ENCODE results near the gene IL1RL1.

IL1RL1 gene

DNA sequence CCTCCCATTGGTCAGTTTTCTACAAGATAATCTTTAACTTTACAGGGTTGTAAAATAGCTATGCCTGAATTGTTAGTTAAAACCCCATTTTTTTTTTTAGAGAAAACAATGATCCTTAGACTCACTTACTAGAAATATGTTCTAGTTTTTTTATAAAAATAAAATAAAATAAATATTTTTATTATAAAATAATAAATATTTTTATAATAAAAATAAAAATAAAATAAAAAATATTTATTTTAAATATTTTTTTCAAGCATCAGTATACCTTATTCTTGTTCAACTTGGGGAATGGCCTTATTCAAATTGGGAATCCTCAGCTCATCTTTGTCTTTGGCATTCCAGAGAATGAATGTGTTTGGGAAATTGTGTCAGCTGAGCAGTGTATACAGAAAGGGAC is 20.8 kb upstream of the IL1RL1 start:
- no peak overlapping the region for H3K4me3 ChIP-seq (ENCODE audit: control insufficient read depth, low read depth, low read length)
- no peak for DNase-seq (ENCODE audit: low read depth)
- TF ChIP-seq, protein P1, sequence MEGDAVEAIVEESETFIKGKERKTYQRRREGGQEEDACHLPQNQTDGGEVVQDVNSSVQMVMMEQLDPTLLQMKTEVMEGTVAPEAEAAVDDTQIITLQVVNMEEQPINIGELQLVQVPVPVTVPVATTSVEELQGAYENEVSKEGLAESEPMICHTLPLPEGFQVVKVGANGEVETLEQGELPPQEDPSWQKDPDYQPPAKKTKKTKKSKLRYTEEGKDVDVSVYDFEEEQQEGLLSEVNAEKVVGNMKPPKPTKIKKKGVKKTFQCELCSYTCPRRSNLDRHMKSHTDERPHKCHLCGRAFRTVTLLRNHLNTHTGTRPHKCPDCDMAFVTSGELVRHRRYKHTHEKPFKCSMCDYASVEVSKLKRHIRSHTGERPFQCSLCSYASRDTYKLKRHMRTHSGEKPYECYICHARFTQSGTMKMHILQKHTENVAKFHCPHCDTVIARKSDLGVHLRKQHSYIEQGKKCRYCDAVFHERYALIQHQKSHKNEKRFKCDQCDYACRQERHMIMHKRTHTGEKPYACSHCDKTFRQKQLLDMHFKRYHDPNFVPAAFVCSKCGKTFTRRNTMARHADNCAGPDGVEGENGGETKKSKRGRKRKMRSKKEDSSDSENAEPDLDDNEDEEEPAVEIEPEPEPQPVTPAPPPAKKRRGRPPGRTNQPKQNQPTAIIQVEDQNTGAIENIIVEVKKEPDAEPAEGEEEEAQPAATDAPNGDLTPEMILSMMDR (IDR thresholded peaks at IDR 0.05; ENCODE audit: control insufficient read depth, insufficient read depth, low read depth, low read length, missing control alignments) = no peak

GRCh38 chr2:102291319-102292075 is 19.9 kb upstream of the IL1RL1 start:
- DNase-seq (ENCODE audit: low read depth) = no peak
- TF ChIP-seq, protein P1 (IDR thresholded peaks at IDR 0.05; ENCODE audit: control insufficient read depth, insufficient read depth, low read depth, low read length, missing control alignments) = no peak
- no peak overlapping the region for H3K4me3 ChIP-seq (ENCODE audit: control insufficient read depth, low read depth, low read length)

GRCh38 chr2:102294802-102295489 is 16.4 kb upstream of the IL1RL1 start:
- no peak overlapping the region for H3K4me3 ChIP-seq (ENCODE audit: control insufficient read depth, low read depth, low read length)
- DNase-seq (ENCODE audit: low read depth) = no peak
- TF ChIP-seq, protein P1 (IDR thresholded peaks at IDR 0.05; ENCODE audit: control insufficient read depth, insufficient read depth, low read depth, low read length, missing control alignments) = no peak

- H3K4me3 ChIP-seq (ENCODE audit: control insufficient read depth, low read depth, low read length) = no peak overlapping the region
- no peak for DNase-seq (ENCODE audit: low read depth)
- TF ChIP-seq, protein P1 (IDR thresholded peaks at IDR 0.05; ENCODE audit: control insufficient read depth, insufficient read depth, low read depth, low read length, missing control alignments) = no peak
These were observed 15.8 kb upstream of the IL1RL1 start for GRCh38 chr2:102295566-102295965.

GRCh38 chr2:102296449-102296848 is 14.9 kb upstream of the IL1RL1 start:
- DNase-seq (ENCODE audit: low read depth) = no peak
- H3K4me3 ChIP-seq (ENCODE audit: control insufficient read depth, low read depth, low read length) = no peak overlapping the region
- TF ChIP-seq, protein P1 (IDR thresholded peaks at IDR 0.05; ENCODE audit: control insufficient read depth, insufficient read depth, low read depth, low read length, missing control alignments) = no peak

GRCh38 chr2:102297891-102298290 is 13.5 kb upstream of the IL1RL1 start:
- H3K4me3 ChIP-seq (ENCODE audit: control insufficient read depth, low read depth, low read length) = no peak overlapping the region
- TF ChIP-seq, protein P1 (IDR thresholded peaks at IDR 0.05; ENCODE audit: control insufficient read depth, insufficient read depth, low read depth, low read length, missing control alignments) = no peak
- DNase-seq (ENCODE audit: low read depth) = no peak
